HG03135 (cell line): ENCODE measurements around the gene SF3B3.
"Not testable (repeated sequence)": the region's sequence is repeated elsewhere in the genome, so short reads cannot be mapped to it uniquely, and the experiment has no call there.

Experiments used
- ATAC-seq: cut with Tn5 transposase; IDR thresholded peaks from one replicate; pipeline ENCODE4 v1.9.1; 2021; ENCODE audit warnings: mild to moderate bottlenecking, moderate library complexity; ENCODE audit not compliant: unreplicated experiment

Gene SF3B3

DNA sequence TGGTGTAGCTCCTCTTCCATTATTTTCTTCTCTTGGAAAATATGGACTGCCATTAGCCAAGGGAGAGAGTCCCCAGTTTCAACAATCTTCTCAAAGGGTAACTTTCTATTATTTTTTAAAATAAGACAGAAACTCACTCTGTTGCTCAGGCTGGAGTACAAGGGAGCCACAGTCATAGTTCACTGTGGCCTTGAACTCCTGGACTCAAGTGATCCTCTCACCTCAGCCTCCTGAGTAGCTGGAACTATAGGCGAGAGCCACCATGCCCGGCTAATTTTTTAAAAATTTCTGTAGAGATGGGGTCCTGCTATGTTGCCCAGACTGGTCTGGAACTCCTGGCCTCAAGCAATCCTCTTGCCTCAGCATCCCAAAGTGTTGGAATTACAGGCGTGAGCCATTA is 13.4 kb upstream of the SF3B3 start:
- ATAC-seq = no peak

DNA sequence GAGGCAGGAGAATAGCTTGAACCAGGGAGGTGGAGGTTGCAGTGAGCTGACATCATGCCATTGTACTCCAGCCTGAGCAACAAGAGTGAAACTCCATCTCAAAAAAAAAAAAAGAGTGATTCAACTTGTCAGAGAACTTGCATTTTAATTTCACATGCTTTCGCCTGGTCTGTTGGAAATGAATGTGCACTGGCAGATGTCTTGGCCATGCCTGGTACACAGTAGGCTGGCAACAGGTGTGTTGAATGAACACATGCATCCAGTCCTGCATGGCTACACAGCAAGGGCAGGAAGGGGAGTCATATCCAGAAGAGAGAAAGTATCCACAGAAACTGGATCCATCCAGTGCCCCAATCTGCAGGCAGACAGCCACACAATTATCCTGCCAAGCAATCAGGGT is 11.8 kb upstream of the SF3B3 start:
- no peak for ATAC-seq

GRCh38 chr16:70512456-70512855 is 11.2 kb upstream of the SF3B3 start:
- ATAC-seq = no peak

- ATAC-seq = no peak
Observed at GRCh38 chr16:70520612-70521297, 2.9 kb upstream of the SF3B3 start.

DNA sequence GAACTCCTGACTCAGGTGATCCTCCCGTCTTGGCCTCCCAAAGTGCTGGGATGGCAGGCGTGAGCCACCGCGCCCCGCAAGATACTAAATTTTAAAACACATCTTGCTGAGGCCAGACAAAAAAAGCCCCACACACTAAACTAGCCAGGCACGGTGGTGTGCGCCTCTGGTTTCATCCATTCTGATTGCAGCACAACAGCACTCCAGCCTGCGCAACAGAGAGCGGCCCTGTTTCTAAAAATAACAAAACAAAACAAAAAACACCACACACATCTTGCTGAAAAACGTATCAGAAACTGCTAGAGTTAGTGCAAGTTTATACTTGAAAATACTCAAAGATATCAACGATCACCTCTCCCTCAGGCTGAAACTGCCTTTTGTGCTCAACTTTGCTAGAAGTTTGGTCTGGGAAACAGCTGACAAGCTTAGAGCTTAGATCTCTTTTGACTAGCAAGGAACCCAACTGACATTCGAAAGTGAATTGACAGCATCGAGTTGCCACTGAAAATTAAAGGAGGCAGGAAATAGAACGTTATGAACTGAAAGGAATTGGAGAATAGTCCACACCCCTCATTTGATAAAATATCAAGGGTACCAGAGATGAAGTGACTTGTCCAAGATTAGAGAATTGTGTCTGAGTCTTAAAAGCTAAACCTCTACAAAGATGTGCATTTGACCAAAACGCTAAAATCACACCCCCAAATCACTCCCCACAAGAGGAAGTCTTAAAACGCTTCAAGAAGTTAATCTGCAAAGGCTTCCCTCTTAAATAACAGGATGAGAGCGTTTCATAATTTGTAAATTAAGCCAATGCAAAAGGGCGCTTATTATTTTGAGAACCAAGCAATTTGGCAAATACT is 1.2 kb upstream of the SF3B3 start:
- ATAC-seq = no peak

- peak; percentile 73 for ATAC-seq
Observed at GRCh38 chr16:70523076-70523742, 407 bp upstream of the SF3B3 start, which contains the start of gene COG4. Gene COG4 (minus strand): TSS chr16:70523554. CDS start chr16:70523543, 11 bp downstream.

DNA sequence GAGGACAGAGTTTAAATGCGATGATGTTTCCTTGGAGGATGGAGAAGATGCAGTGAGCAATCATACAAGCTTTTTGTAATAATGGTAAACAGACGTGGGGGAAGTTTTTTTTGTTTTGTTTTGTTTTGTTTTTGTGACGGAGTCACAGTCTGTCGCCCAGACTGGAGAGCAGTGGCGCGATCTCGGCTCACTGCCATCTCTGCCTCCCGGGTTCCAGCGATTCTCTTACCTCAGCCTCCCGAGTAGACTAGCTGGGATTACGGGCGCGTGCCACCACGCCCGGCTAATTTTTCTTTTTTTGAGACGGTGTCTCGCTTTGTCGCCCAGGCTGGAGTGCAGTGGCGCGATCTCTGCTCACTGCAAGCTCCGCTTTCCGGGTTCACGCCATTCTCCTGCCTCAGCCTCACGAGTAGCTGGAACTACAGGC is 796 bp downstream of the SF3B3 start:
- peak; percentile 7 for ATAC-seq

DNA sequence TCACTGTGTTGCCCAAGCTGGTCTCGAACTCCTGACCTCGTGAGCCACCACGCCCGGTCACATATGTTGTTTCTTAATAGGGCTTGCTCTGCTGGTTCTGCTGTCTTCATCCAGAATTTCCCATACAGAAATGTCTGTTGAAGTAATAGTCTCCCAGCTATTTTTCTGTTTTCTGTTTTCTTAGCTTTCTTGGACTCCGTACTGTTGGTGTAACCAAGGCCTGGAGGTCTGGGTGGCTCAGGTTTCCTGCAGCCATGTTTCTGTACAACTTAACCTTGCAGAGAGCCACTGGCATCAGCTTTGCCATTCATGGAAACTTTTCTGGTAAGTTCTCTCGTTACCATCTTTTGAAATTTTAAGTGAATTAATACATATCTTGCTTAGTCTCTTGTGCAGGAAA is 2.8 kb downstream of the SF3B3 start:
- ATAC-seq = no peak

GRCh38 chr16:70527315-70527996 is 3.8 kb downstream of the SF3B3 start:
- ATAC-seq = no peak

GRCh38 chr16:70529051-70529777 is 5.6 kb downstream of the SF3B3 start:
- no peak for ATAC-seq

DNA sequence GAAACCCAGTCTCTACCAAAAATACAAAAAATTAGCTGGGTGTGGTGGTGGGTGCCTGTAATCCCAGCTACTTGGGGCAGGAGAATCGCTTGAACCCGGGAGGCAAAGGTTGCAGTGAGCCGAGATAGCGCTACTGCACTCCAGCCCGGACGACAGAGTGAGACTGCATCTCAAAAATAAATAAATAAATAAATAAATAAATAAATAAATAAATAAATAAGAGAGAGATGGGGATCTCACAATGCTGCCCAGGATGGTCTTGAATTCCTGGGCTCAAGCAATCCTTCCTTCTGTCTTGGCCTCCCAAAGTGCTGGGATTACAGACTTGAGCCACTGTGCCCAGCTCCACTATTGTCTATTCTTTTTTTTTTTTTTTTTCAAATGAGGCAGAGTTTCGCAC is 6.3 kb downstream of the SF3B3 start:
- ATAC-seq = not testable (repeated sequence)

DNA sequence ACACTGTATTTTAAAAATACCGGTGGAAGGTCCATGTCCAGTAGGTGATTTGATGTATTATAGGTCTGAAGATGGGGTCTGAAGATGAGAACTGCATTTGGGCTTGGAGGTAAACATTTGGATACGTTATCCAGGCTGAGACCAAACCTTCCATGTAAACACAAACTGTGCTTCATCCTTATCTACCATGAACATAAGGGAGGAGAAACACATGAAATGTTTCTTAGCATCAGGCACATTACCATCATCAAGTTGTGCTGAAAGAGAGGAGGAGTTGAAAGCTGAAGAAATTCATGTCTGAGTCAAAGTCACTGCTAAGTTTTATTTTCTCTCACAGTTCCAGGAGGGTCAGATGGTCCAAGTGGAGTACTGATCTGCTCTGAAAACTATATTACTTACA is 11.4 kb downstream of the SF3B3 start:
- no peak for ATAC-seq

DNA sequence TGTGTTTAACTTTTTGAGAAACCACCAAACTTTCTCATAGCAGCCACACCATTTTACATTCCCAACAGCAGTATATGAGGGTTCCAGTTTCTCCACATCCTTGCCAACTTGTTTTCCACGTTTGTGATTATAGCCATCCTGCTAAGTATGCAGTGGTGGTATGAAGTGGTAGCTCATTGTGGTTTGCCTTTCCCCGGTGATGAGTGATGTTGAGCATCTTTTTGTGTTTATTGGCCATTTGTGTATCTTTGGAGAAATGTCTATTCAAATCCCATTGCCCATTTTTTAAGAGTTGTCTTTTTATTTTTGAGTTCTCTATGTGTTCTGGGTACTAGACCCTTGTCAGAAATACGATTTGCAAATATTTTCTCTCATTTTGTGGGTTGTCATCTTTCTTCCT is 17.4 kb downstream of the SF3B3 start:
- ATAC-seq = no peak

GRCh38 chr16:70544548-70544947 is 20.9 kb downstream of the SF3B3 start:
- ATAC-seq = no peak

DNA sequence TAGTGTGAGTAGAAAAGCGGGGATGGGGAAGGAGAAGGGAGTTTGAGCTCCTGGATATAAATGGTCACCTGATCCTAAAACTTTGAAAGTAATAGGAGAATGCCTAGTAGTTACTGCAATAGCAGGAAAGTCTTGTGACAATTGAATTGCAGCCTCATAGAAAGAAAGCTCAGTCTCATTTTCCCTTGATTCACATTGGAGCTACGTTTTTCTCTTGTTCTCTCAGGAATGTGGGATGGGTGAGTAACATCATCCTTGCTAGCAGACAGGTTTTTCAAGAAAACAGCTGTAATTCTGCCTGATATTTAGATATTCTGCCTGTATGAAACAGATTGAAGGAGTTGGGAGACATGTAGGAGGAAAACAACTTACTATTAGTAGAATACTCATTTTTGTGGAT is 25.3 kb downstream of the SF3B3 start:
- no peak for ATAC-seq

GRCh38 chr16:70550082-70550481 is 26.5 kb downstream of the SF3B3 start:
- no peak for ATAC-seq

- no peak for ATAC-seq
Observed at GRCh38 chr16:70551788-70552187, 28.2 kb downstream of the SF3B3 start.

DNA sequence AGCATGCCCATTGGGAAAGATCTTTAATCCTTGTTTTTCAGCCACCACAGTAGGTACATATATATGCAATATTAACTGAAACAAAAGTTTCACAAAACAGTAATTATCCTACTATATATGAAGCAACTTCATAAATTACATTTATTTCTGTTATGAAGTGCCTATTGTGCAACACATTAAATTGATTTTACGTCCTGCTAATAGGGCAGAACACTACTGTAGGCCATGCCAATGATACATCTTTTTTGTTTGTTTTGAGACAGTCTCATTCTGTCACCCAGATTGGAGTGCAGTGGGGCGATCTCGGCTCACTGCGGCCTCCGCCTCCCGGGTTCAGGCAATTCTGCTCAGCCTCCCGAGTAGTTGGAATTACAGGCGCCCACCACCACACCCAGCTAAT is 29.1 kb downstream of the SF3B3 start:
- no peak for ATAC-seq

DNA sequence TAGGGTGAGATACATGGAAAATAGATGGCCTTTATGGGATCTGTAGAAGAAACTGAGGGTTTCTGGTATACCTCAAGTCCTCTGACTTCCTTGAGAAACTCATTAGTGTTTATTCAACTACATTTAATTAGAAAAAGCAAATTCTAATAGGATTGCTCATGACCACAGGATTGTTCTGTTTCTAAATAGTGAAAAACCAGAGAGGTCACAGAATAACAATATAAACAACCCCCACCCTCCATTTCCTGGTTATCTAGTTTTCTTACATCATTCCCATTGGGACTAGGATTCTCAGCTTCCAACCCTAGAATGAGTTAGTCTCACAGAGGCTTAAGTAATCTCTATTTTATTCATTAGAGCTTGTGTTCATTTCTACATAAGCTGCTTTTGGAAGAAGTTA is 30.0 kb downstream of the SF3B3 start:
- no peak for ATAC-seq

DNA sequence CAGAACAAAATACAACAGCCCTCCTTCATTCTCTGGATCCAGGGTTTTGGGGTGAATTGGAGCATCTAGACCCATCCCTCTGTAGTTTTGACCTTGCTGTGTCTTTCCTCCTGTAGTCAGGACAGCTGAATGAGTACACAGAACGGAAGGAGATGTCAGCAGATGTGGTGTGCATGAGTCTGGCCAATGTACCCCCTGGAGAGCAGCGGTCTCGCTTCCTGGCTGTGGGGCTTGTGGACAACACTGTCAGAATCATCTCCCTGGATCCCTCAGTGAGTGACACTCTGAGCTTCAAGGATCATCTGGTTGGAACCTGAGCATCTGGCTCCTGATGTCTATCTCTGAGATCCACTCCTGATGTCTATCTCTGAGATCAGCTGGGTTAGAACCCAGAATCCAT is 32.4 kb downstream of the SF3B3 start:
- ATAC-seq = no peak
